IPS-18c (cell line): Measurements from ENCODE around the gene PAM.
"Not testable (repeated sequence)": the region's sequence is repeated elsewhere in the genome, so short reads cannot be mapped to it uniquely, and the experiment has no call there.

Experiments
- H3K4me3 ChIP-seq: 2 replicates; pipeline ENCODE4 v1.7.0; 2013; ENCODE audit warnings: low read depth, mild to moderate bottlenecking, low read length, moderate library complexity; ENCODE audit not compliant: insufficient read depth
- H3K9me3 ChIP-seq: one replicate; pipeline ENCODE4 v1.6.1; 2013; ENCODE audit warnings: mild to moderate bottlenecking, low read length, moderate library complexity; ENCODE audit not compliant: control insufficient read depth, insufficient read depth

The PAM gene

DNA sequence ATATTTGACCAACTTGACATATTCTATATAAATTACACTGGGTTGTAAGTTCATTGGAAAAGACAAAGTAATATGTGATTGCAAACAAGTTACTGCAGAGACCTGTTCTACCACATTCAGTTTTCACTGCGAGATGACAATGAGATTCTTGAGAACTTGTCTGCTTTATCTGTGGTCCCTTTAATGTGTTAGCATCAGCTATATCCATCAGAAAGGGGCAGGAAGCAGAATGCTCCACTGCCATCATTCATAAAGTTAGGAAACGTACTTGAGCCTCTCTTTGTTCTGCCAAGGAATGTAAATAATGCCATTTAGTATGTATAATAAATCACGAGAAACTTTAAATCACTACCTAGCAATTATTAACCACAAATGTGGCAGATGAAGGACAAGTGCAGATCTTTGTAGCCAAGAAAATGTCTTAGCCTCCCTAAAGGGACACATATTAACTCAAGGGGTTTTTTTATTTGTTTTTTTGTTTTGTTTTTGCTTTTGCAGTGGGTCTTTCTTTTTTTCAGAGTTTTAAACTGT, 305.4 kb downstream of the PAM start:
- Histone ChIP-seq H3K4me3 (no peak overlapping the region), H3K9me3 (no peaks in the 10 kb centered on the region)

DNA sequence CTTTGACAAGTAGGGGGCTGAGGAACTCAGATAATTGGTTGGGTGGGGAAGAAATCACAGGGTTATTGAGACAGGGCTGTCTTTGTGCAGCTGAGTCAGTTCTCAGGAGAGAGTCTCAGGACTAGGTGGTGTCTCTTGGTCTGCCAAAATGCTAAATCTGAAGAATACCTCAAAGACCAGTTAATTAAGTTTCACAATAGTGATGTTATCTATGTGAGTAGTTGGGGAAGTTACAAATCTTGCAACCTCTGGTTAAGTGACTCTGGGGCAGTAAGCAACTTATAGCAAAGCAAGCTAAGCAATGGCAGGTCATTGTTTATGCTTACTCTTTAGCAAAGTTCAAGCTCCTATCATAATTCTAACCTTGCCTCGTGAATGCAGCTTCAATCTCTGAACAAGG, 311.2 kb downstream of the PAM start:
- no peaks in the 10 kb centered on the region for H3K9me3 ChIP-seq
- H3K4me3 ChIP-seq = no peak overlapping the region

DNA sequence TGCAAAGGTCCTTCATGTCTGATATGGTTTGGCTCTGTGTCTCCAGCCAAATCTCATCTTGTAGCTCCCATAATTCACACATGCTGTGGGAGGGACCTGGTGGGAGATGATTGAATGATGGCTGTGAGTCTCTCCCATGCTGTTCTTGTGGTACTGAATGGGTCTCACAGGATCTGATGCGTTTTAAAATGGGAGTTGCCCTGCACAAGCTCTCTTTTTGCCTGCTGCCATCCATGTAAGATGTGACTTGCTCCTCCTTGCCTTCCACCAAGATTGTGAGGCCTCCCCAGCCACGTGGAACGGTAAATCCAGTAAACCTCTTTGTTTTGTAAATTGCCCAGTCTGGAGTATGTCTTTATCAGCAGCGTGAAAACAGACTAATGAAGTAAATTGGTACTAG, 318.4 kb downstream of the PAM start:
- H3K9me3 ChIP-seq, H3K4me3 ChIP-seq: not testable (repeated sequence)

DNA sequence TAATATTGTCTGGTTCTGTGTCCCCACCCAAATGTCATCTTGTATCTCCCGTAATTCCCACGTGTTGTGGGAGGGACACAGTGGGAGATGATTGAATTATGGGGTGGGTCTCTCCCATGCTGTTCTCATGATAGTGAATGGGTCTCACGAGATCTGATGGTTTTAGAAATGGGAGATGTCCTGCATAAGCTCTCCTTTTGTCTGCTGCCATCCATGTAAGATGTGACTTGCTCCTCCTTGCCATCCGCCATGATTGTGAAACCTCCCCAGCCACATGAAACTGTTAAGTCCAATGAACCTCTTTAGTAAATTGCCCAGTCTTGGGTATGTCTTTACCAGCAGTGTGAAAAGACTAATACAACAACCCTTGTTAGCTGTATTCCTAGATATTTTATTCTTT, 320.3 kb downstream of the PAM start:
- Histone ChIP-seq H3K9me3 (no peaks in the 10 kb centered on the region), H3K4me3 (no peak overlapping the region)
